GF-D8 (cell line): ENCODE measurements around the gene GUK1.
"Not testable (repeated sequence)": the region's sequence is repeated elsewhere in the genome, so short reads cannot be mapped to it uniquely, and the experiment has no call there.

Experiments
- DNase-seq: peaks from one replicate; lab custom pipeline; 2025; lab: John Stamatoyannopoulos, UW

The GUK1 gene

GRCh38 chr1:228177183-228177475 is 37.0 kb downstream of the GUK1 start:
- no peak for DNase-seq

- DNase-seq: no peak
Measured at GRCh38 chr1:228177721-228178710, 37.9 kb downstream of the GUK1 start.

- no peak for DNase-seq
Measured at GRCh38 chr1:228178737-228179684, 38.9 kb downstream of the GUK1 start.

GRCh38 chr1:228180271-228180958 is 40.3 kb downstream of the GUK1 start:
- no peak for DNase-seq

GRCh38 chr1:228180959-228181644 is 41.0 kb downstream of the GUK1 start:
- no peak for DNase-seq

- no peak for DNase-seq
Measured at GRCh38 chr1:228181645-228182034, 41.6 kb downstream of the GUK1 start.

GRCh38 chr1:228182296-228183030 is 42.4 kb downstream of the GUK1 start:
- DNase-seq: no peak

- no peak for DNase-seq
Measured at GRCh38 chr1:228184152-228184551, 44.1 kb downstream of the GUK1 start.

GRCh38 chr1:228185641-228185965 is 45.5 kb downstream of the GUK1 start:
- no peak for DNase-seq

GRCh38 chr1:228188249-228188648 is 48.2 kb downstream of the GUK1 start:
- DNase-seq: not testable (repeated sequence)

- no peak for DNase-seq
Measured at GRCh38 chr1:228190182-228190581, 50.1 kb downstream of the GUK1 start.

GRCh38 chr1:228190778-228191177 is 50.7 kb downstream of the GUK1 start:
- no peak for DNase-seq

- no peak for DNase-seq
Measured at GRCh38 chr1:228194436-228194835, 54.4 kb downstream of the GUK1 start.

GRCh38 chr1:228194921-228195812 is 55.1 kb downstream of the GUK1 start:
- no peak for DNase-seq

- no peak for DNase-seq
Measured at GRCh38 chr1:228197555-228198147, 57.6 kb downstream of the GUK1 start.
